ENCODE measurements around the gene HDLBP.
"Not testable (repeated sequence)": the region's sequence is repeated elsewhere in the genome, so short reads cannot be mapped to it uniquely, and the experiment has no call there.

HDLBP gene

DNA sequence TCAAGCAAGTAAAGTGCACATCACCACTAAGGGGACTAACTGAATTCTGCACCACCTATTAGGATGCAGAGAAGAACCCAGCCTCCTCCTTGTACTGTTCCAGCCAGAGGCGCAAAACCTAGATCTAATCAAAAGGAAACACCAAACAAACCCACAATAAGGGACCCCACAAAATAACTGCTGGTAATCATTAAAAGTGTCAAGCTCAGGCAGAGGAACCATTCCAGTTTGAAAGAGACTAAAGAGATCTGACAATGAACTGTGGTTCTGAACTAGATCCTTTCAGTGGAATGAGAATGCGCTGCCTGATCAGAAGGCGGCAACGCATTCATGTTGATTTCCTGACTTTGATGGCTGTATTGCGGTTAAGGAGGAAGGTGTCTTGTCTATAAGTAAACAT lies 16.8 kb downstream of the HDLBP start:
- TF ChIP-seq GABPA (IDR thresholded peaks at IDR 0.05; ENCODE audit: low read depth) (no peak), SPI1 (IDR thresholded peaks at IDR 0.05; ENCODE audit: borderline replicate concordance, low read depth) (no peak), POLR2AphosphoS5 (IDR thresholded peaks at IDR 0.05; ENCODE audit: low read depth) (no peak)
- TF ChIP-seq, protein P1, sequence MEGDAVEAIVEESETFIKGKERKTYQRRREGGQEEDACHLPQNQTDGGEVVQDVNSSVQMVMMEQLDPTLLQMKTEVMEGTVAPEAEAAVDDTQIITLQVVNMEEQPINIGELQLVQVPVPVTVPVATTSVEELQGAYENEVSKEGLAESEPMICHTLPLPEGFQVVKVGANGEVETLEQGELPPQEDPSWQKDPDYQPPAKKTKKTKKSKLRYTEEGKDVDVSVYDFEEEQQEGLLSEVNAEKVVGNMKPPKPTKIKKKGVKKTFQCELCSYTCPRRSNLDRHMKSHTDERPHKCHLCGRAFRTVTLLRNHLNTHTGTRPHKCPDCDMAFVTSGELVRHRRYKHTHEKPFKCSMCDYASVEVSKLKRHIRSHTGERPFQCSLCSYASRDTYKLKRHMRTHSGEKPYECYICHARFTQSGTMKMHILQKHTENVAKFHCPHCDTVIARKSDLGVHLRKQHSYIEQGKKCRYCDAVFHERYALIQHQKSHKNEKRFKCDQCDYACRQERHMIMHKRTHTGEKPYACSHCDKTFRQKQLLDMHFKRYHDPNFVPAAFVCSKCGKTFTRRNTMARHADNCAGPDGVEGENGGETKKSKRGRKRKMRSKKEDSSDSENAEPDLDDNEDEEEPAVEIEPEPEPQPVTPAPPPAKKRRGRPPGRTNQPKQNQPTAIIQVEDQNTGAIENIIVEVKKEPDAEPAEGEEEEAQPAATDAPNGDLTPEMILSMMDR (IDR thresholded peaks at IDR 0.05; ENCODE audit: insufficient read depth, low read length): no peak
- TF ChIP-seq, protein P2, sequence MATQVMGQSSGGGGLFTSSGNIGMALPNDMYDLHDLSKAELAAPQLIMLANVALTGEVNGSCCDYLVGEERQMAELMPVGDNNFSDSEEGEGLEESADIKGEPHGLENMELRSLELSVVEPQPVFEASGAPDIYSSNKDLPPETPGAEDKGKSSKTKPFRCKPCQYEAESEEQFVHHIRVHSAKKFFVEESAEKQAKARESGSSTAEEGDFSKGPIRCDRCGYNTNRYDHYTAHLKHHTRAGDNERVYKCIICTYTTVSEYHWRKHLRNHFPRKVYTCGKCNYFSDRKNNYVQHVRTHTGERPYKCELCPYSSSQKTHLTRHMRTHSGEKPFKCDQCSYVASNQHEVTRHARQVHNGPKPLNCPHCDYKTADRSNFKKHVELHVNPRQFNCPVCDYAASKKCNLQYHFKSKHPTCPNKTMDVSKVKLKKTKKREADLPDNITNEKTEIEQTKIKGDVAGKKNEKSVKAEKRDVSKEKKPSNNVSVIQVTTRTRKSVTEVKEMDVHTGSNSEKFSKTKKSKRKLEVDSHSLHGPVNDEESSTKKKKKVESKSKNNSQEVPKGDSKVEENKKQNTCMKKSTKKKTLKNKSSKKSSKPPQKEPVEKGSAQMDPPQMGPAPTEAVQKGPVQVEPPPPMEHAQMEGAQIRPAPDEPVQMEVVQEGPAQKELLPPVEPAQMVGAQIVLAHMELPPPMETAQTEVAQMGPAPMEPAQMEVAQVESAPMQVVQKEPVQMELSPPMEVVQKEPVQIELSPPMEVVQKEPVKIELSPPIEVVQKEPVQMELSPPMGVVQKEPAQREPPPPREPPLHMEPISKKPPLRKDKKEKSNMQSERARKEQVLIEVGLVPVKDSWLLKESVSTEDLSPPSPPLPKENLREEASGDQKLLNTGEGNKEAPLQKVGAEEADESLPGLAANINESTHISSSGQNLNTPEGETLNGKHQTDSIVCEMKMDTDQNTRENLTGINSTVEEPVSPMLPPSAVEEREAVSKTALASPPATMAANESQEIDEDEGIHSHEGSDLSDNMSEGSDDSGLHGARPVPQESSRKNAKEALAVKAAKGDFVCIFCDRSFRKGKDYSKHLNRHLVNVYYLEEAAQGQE (IDR thresholded peaks at IDR 0.05; ENCODE audit: insufficient replicate concordance, low read depth): no peak
- H3K27me3 ChIP-seq (ENCODE audit: insufficient read depth, poor library complexity, severe bottlenecking): no peaks in the 10 kb centered on the region
- H3K4me3 ChIP-seq (replicated peaks; ENCODE audit: insufficient read depth, low read length): no peak overlapping the region
- no peak overlapping the region for H3K27ac ChIP-seq (replicated peaks)
- DNase-seq (ENCODE audit: low read depth in 1 of 2, low spot score in 1 of 2): no peak

DNA sequence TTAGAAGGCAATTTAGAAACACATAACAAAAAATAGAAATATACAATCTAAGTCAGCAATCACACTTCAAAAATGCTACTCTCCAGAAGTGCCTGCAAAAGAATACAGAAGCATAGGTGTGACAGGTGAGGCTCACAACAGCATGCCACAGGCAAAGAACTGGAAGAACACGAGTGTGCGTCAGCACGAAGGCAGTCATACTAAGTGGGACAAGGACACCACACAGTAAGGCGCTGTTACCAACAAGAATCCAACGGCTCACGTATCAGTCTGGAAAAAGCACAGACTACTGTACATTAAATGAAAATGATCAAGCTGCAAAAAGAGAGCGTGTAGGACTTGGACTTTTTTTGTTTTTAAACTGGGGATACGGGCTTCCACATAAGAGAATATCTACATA lies 18.7 kb downstream of the HDLBP start:
- TF ChIP-seq, protein P2 (IDR thresholded peaks at IDR 0.05; ENCODE audit: insufficient replicate concordance, low read depth): no peak
- TF ChIP-seq SPI1 (IDR thresholded peaks at IDR 0.05; ENCODE audit: borderline replicate concordance, low read depth) (no peak), POLR2AphosphoS5 (IDR thresholded peaks at IDR 0.05; ENCODE audit: low read depth) (no peak), GABPA (IDR thresholded peaks at IDR 0.05; ENCODE audit: low read depth) (no peak)
- TF ChIP-seq, protein P1 (IDR thresholded peaks at IDR 0.05; ENCODE audit: insufficient read depth, low read length): no peak
- no peaks in the 10 kb centered on the region for H3K27me3 ChIP-seq (ENCODE audit: insufficient read depth, poor library complexity, severe bottlenecking)
- H3K4me3 ChIP-seq (replicated peaks; ENCODE audit: insufficient read depth, low read length): no peak overlapping the region
- no peak overlapping the region for H3K27ac ChIP-seq (replicated peaks)
- DNase-seq (ENCODE audit: low read depth in 1 of 2, low spot score in 1 of 2): no peak

DNA sequence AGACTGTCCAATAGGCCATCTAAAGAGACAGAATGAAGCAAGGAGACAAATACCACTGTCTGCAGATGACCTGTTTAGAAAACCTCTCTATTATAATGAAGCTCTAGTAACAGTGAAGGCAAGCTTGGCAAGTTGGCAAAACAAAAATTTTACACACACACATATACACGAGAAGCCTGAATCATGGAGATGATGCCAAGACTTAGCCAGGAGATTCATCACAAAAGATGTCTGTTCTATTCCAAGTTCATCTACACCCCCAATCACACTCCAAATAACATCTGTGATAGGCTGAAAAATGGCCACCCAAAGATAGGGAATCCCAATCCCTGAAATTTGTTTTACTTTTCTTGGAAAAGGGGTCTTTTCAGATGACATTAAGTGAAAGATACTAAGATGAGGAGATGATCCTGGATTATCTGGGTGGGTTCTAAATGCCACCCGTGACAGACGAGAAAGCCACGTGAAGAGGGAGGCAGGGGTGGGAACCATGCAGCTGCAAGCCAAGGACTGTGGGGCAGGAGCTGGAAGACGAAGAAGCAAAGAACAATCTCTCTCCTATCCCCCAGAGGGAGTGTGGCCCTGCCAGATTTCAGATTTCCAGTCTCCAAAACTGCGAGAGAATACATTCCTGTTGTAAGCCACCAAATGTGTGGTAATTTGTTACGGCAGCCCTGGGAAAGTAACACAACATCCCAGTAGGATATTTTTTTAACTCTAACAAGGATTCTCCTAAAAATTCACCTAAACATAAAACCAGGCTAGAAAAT lies 20.0 kb downstream of the HDLBP start:
- no peak overlapping the region for H3K4me3 ChIP-seq (replicated peaks; ENCODE audit: insufficient read depth, low read length)
- TF ChIP-seq, protein P1 (IDR thresholded peaks at IDR 0.05; ENCODE audit: insufficient read depth, low read length): no peak
- TF ChIP-seq GABPA (IDR thresholded peaks at IDR 0.05; ENCODE audit: low read depth) (no peak), SPI1 (IDR thresholded peaks at IDR 0.05; ENCODE audit: borderline replicate concordance, low read depth) (no peak), POLR2AphosphoS5 (IDR thresholded peaks at IDR 0.05; ENCODE audit: low read depth) (no peak)
- TF ChIP-seq, protein P2 (IDR thresholded peaks at IDR 0.05; ENCODE audit: insufficient replicate concordance, low read depth): no peak
- H3K27ac ChIP-seq (replicated peaks): no peak overlapping the region
- no peak for DNase-seq (ENCODE audit: low read depth in 1 of 2, low spot score in 1 of 2)
- H3K27me3 ChIP-seq (ENCODE audit: insufficient read depth, poor library complexity, severe bottlenecking): no peaks in the 10 kb centered on the region

DNA sequence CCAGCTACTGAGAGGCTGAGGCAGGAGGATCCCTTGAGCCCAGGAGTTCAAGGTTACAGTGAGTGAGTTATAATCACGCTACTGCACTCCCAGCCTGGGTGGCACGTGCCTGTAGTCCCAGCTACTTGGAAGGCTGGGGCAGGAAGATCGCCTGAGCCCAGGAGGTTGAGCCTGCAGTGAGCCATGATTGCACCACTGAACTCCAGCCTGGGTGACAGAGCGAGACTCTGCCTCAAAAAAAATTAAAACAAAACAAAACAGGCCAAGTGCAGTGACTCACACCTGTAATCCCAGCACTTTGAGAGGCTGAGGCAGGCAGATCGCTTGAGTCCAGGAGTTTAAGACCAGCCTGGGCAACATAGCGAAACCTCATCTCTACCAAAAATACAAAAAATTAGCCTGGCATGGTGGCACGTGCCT lies 22.1 kb downstream of the HDLBP start:
- H3K4me3 ChIP-seq (replicated peaks; ENCODE audit: insufficient read depth, low read length); H3K27ac ChIP-seq (replicated peaks); H3K27me3 ChIP-seq (ENCODE audit: insufficient read depth, poor library complexity, severe bottlenecking); DNase-seq (ENCODE audit: low read depth in 1 of 2, low spot score in 1 of 2): not testable (repeated sequence)

Measured in HL-60 (cell line).